ENCODE data around the gene DNAJC9. TPM values are rescaled to one million over a fixed set of nuclear protein-coding genes. Genes with fewer than 3 reads are reported as not detected.
"Not testable (repeated sequence)": the region's sequence is repeated elsewhere in the genome, so short reads cannot be mapped to it uniquely, and the experiment has no call there.

DNAJC9 gene
- total RNA-seq, 1 donor from 2014 or later: 37.5 TPM

DNA sequence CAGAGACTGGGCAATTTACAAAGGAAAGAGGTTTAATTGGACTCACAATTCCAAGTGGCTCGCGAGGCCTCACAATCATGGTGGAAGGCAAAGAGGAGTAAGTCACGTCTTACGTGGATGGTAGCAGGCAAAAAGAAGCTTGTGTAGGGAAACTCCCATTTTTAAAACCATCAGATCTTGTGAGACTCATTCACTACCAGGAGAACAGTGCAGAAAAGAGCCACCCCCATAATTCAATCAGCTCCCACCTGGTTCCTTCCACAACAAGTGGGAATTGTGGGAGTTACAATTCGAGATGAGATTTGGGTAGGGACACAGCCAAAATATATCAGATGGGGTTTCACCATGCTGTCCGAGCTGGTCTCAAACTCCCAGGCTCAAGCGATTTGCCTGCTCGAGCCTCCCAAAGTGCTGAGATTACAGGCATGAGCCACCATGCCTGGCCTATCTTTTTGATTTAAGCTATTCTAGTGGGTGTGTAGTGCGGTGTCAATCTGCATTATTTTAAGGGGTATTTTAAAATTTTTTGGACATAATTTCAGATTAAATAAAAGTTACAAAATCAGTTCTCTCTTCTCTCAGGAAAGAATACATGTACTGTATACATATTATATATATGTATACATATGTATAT is 14.4 kb upstream of the DNAJC9 start:
- peaks cover 1% of the 10 kb centered on the region for H3K27me3 Mint-ChIP-seq (ENCODE audit: unreplicated experiment)
- no peak overlapping the region for H3K27ac Mint-ChIP-seq (ENCODE audit: unreplicated experiment)
- no peaks in the 10 kb centered on the region for H3K9me3 Mint-ChIP-seq (ENCODE audit: unreplicated experiment)
- H3K4me1 Mint-ChIP-seq (ENCODE audit: low read depth, unreplicated experiment): no peaks in the 10 kb centered on the region
- TF ChIP-seq CTCF (IDR thresholded peaks at IDR 0.05; ENCODE audit: partially characterized antibody, unreplicated experiment): no peak
- DNase-seq: no peak
- peaks cover 4% of the 10 kb centered on the region for H3K36me3 Mint-ChIP-seq (ENCODE audit: unreplicated experiment)
- H3K4me3 Mint-ChIP-seq (ENCODE audit: unreplicated experiment): no peak overlapping the region

DNA sequence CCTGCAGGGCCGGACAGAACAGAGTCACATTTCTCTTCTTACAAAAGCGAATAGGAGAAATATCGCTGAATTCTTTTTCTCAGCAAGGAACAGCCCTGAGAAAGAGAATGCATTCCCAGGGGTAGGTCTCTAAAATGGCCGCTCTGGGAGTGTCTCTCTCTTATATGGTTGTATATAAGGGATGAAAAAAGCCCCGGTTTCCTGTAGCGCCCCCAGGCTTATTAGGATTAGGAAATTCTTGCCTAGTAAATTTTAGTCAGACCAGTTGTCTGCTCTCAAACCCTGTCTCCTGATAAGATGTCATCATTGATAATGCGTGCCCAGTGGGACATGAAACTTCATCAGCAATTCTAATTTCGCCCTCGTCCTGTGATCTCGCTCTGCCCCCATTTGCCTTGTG is 11.6 kb upstream of the DNAJC9 start:
- H3K27ac Mint-ChIP-seq (ENCODE audit: unreplicated experiment); DNase-seq; H3K9me3 Mint-ChIP-seq (ENCODE audit: unreplicated experiment); H3K4me3 Mint-ChIP-seq (ENCODE audit: unreplicated experiment); H3K27me3 Mint-ChIP-seq (ENCODE audit: unreplicated experiment); H3K4me1 Mint-ChIP-seq (ENCODE audit: low read depth, unreplicated experiment); H3K36me3 Mint-ChIP-seq (ENCODE audit: unreplicated experiment): not testable (repeated sequence)

DNA sequence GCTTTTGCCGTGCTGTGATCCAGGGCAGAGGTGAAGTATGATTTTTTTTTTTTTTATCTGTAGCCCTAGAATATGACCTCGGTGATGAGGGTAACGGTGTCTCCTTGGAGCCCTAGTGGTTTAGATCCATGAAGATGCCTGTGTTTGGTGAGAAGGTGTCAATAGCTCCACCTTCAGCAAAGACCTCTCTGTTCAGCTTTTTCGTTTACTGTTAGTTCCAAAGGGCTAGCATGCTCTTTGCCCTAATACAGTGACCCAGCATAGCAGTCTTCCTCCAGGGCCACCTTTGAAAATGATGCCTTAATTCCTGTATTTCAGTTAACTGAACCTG is 6.1 kb upstream of the DNAJC9 start:
- Mint-ChIP-seq H3K36me3 (ENCODE audit: unreplicated experiment) (peaks cover under 1% of the 10 kb centered on the region), H3K4me1 (ENCODE audit: low read depth, unreplicated experiment) (peaks cover 5% of the 10 kb centered on the region), H3K9me3 (ENCODE audit: unreplicated experiment) (peaks cover 7% of the 10 kb centered on the region), H3K27me3 (ENCODE audit: unreplicated experiment) (peaks cover 9% of the 10 kb centered on the region), H3K4me3 (ENCODE audit: unreplicated experiment) (peak overlapping the region; percentile 95), H3K27ac (ENCODE audit: unreplicated experiment) (peak overlapping the region; percentile 94)
- no peak for DNase-seq
- no peak for TF ChIP-seq CTCF (IDR thresholded peaks at IDR 0.05; ENCODE audit: partially characterized antibody, unreplicated experiment)

- DNase-seq: peak; percentile 90
- no peak for TF ChIP-seq CTCF (IDR thresholded peaks at IDR 0.05; ENCODE audit: partially characterized antibody, unreplicated experiment)
- peaks cover 7% of the 10 kb centered on the region for H3K9me3 Mint-ChIP-seq (ENCODE audit: unreplicated experiment)
- no peaks in the 10 kb centered on the region for H3K36me3 Mint-ChIP-seq (ENCODE audit: unreplicated experiment)
- H3K27ac Mint-ChIP-seq (ENCODE audit: unreplicated experiment): peak within 1 kb of the TSS; percentile 94
- H3K4me1 Mint-ChIP-seq (ENCODE audit: low read depth, unreplicated experiment): peaks cover 7% of the 10 kb centered on the region
- H3K27me3 Mint-ChIP-seq (ENCODE audit: unreplicated experiment): peaks cover 9% of the 10 kb centered on the region
- H3K4me3 Mint-ChIP-seq (ENCODE audit: unreplicated experiment): peak within 1 kb of the TSS; percentile 95
These were observed 5.6 kb upstream of the DNAJC9 start, which contains the start of gene MRPS16 for GRCh38 chr10:73252445-73253224. Gene MRPS16, minus strand, starts transcription at chr10:73252644. Its CDS starts 162 bp downstream, at chr10:73252482.

DNA sequence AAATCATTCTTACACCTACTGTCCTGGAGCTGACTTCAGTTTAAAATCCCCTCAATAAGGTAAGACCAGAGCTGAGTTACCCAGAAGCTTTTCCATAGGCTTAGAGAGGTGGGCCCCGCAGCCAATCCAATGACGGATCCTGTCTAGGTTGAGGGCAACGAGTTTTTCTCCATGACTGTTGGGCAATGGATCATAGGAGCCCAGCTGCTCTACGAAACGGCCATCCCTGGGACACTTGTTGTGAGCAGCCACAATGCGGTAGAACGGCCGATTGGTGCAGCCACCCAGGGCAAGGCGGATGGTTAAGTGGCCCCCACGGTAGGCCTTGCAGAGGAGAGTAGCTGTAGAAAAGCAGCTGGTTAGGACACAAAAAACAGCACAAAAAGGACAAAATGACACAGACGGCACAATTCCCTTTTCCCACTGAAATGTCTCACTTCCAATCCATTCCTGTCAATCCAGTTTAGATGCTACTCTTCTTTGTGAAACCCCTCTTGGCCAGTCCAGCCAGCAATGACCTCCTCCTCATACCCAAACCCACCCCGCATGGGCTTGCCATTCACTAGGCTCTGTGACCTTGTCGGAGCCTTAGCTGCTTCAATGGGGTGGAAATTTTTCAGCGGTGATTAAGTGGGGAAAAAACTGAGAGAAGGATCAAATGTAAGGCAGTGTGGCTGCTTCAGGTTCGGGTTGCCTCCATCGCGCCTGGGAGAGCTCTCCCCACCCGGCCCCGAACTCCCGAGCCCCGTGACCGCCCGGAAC is 4.8 kb upstream of the DNAJC9 start:
- no peaks in the 10 kb centered on the region for H3K36me3 Mint-ChIP-seq (ENCODE audit: unreplicated experiment)
- peaks cover 9% of the 10 kb centered on the region for H3K27me3 Mint-ChIP-seq (ENCODE audit: unreplicated experiment)
- H3K4me1 Mint-ChIP-seq (ENCODE audit: low read depth, unreplicated experiment): peaks cover 9% of the 10 kb centered on the region
- peak overlapping the region; percentile 94 for H3K27ac Mint-ChIP-seq (ENCODE audit: unreplicated experiment)
- TF ChIP-seq CTCF (IDR thresholded peaks at IDR 0.05; ENCODE audit: partially characterized antibody, unreplicated experiment): no peak
- peaks cover 7% of the 10 kb centered on the region for H3K9me3 Mint-ChIP-seq (ENCODE audit: unreplicated experiment)
- H3K4me3 Mint-ChIP-seq (ENCODE audit: unreplicated experiment): peak overlapping the region; percentile 95
- DNase-seq: no peak

Data from glutamatergic neuron (in vitro differentiated cells).